Stimulated activated CD4-positive, alpha-beta T cell treated with anti-CD3 and anti-CD28 coated beads, Interleukin-4, amount 100 ng/mL, for 4 hours (primary cell): Measurements from ENCODE around the gene VSTM4.

ENCODE experiments used
- DNase-seq, 2 experiments: peaks; one replicate each; pipeline ENCODE4 v3.0.0-alpha.2; 2020

VSTM4 gene

DNA sequence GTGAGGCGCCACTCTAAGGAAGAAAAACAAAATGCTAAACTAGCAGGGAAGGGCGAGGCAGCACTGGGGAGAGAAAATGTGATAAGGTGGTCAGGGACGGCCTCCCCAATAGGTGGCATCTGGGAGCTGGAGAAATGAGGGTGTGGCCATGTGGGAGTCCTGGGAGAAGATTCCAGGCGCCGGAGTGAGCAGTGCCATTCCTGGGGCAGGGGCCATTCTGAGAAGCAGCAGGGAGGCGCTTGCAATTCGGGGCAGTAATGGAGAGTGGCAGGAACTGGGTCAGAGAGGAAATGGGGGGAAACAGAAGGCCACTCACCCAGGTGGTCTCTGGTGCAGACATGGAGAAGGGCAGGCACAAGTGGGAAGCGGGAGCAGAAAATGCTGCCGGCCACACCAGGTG, 113.9 kb downstream of the VSTM4 start:
- no peak for DNase-seq

- no peak for DNase-seq
Observed at GRCh38 chr10:49000437-49001398, 114.6 kb downstream of the VSTM4 start.

DNA sequence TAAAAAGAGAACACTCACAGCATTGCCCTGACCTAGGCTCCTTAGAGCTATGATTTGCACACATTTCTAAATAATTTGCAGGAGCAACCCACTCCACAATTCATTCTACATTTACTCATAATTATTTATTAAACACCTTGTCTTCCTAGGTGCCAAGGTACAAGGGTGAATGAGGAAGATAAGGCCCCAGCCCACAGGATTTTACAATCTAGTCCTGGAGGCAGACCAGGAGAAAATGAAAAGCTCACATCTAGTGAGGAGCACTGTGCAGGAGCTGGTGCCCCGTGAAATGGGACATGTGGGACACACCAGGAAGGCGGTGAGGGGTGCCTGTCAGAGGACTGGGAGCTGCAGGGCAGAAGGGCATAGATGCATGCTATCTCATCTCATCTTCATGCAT, 116.0 kb downstream of the VSTM4 start:
- DNase-seq: no peak

GRCh38 chr10:48996329-48996728, 119.0 kb downstream of the VSTM4 start:
- DNase-seq: no peak

DNA sequence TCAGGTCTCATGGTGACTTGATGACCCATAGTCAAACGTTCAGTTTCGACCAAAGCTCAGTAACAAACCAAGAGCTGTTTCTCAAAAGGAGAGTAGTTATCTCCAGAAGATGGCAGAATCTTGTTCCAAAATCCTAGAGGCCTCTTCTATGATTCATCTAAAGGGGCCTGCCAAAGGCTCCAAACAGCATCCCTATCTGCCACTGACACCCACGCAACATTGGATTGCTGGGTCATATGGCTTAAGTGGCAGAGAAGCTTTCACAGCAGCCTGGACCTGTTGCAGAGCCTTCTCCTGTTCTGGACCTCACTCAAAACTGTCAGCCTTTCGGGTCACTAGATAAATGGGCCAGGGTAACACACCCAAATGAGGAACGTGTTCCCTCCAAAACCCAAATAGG, 121.7 kb downstream of the VSTM4 start:
- no peak for DNase-seq

DNA sequence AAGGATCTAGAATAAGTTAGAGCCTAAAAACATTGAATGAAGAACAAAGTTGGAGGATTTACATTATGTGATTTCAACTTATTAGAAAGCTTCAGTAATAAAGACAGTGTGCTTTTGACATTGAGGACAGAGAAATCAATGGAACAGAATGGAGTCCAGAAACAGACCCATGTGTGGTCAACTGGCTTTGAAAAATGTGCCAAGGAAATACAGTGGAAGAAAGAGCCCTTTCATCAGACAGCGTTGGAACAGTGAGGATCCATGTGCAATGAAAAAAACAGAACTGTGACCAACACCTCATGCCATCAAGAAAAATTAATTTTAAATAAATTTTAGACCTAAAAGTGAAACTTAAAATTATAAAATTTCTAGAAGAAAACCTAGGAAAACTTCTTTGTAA, 125.1 kb downstream of the VSTM4 start:
- DNase-seq: no peak

GRCh38 chr10:48985621-48986158, 129.6 kb downstream of the VSTM4 start:
- DNase-seq: no peak

DNA sequence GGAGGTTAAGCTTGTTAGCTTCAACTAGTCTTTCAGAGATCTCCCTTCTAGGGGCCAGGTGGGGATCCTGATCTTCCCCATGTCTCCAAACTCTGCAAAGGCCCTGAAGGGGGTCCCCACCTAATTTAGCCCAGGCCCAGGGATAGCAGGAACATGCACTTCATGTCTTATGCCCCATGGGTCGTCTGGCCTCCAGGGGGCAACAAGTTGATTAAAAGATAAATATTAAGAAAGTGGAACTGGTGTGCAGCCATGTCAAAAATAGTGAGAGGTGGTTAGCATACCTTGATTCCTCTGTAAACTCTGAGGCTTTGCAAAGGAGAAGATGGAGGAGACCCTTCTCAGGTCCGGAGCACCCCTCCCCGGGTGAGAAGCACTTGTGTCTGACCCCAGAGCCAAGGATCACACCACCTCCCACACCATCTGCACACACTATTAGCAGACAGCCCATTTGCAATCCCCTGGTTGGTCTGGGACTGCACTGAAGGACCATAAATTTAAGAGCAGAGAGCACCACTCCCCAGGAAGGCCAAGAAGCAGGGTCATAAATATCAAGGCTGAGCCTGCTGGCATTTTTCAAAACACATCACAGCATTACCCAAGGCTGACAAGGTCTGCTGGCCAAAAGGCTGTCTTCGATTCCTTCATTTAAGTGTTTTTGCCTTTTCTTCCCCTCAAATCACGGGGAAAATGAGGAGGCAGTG, 131.5 kb downstream of the VSTM4 start:
- DNase-seq: no peak

DNA sequence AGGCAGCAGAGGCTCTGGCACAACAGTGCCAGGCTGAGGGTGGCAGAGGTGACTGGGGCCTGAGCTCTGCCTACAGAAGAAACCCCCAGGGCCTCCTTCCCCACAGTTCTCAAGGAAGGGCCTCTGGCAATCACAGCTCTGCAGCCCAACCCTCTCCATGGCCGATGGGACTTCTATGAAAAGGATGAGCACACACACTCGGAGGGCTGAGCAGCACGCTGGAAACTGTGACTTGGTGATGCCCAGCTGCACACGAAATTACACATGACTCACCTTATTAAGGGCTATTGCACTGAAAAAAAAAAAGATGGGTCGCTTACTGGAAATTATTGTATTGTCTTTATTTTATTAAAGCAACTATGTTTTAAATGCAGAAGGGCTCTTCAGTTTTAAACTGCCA, 132.7 kb downstream of the VSTM4 start:
- DNase-seq: no peak

GRCh38 chr10:48981310-48981907, 133.9 kb downstream of the VSTM4 start:
- peak in 1 of 2 experiments; percentile 15 for DNase-seq

DNA sequence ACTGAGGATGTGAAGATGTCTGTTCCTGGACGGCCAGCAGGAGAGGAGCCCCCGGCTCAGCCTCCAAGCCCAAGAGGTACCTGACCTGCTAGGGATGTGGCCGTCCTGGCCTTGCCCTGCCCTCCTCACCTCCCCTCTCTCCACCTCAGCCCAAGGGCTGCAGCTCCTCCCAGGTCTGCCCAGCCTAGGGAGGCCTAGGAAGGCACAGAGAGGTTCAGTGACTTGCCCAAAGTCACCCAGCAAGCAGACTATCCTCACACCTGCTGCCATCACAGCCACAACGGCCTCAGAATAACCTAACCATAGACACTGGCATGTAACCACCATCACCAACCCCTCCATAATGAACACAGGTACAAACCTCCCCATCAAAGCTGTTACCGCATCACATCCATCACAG, 137.0 kb downstream of the VSTM4 start:
- DNase-seq: no peak

DNA sequence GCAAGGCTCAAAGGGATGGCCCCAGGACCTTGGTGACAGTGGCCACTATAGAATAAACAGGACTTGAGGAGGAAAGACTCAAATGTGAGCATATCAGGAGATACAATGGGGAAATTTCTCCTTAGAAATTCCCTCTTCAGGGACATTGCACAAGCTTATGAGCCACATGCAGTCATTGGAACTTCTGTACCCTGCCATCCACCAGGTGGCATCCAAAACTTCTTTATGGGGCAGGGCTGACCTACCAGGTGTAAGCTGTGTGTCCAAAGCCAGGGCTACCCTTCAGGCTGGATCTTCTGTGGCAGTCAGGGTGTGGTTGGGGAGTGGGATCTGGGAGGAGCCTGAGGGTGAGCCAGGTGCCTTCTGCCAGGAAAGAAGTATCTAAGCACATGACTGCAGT, 139.1 kb downstream of the VSTM4 start:
- DNase-seq: no peak

GRCh38 chr10:48974510-48975156, 140.7 kb downstream of the VSTM4 start:
- DNase-seq: no peak

DNA sequence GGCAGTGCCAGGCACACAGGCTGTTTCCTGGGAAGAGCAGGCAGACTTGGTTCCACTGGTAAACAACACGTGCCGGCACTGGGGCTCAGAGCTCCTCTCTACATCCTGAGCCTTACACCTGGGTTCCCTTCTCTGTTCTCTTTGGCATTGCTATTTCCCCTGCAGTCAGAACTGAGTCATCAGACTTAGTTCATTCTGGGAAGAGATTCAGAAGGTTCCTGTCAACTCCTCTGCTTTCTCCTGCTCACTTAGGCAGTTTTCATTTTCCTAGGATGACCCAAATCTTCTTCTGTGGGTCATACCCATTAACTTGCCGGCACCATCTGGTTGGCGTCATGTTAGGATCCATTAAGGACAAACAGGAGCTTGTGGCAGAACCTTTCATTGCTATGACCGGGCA, 142.3 kb downstream of the VSTM4 start:
- no peak for DNase-seq

GRCh38 chr10:48970654-48971053, 144.7 kb downstream of the VSTM4 start:
- DNase-seq: no peak

- no peak for DNase-seq
Observed at GRCh38 chr10:48970046-48970445, 145.3 kb downstream of the VSTM4 start.

DNA sequence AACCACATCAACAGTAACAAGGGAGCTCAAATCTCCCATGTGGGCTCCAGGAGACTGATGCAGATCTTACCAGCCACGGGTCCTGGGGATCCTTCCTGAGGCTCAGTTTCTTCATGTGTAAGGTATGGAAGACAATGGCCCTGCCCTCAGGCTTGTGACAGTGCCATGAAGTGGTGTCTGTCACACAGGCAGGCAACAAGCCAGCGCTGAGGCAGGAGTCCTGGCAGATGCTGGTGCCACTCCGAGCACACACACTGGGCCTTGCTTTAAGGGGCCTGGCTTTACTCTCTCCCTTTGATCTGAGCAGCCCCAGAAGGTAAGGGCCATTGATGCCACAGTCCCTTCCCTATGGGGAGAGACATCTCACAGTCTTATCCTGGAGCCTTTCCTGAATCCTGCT, 147.3 kb downstream of the VSTM4 start:
- DNase-seq: no peak

DNA sequence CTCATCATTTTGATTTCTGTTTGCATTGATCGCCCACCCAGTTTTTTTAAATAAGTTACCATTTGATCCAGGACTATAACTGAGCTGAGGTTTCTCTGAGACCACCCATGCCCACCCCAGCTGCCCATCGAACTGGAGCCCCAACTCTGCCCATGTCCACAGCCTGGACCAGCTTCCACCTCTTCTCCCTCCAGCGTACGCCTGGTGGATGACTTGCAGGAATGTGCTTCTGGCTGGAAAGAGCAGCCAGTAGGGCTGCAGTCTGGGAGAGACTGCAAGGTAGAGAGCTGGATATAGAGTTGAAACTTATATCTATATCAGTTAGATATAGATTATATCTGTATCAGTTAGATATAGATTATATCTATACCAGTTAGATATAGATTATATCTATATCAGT, 149.9 kb downstream of the VSTM4 start:
- no peak for DNase-seq
